SU-DHL-6 (cell line): ENCODE measurements around the gene RBBP9.
"Not testable (repeated sequence)": the region's sequence is repeated elsewhere in the genome, so short reads cannot be mapped to it uniquely, and the experiment has no call there.

Source experiments
- H2AFZ ChIP-seq: fragments of 200-600 bp; sonication (generic); 2 replicates; pipeline ENCODE4 v1.6.1; 2014; ENCODE audit warnings: low read depth, mild to moderate bottlenecking, moderate library complexity, mixed read lengths, antibody characterized with exemption, low read length; ENCODE audit not compliant: severe bottlenecking
- H3F3A ChIP-seq: fragments of 200-600 bp; shearing (Covaris generic); 2 replicates; pipeline ENCODE4 v1.6.0; 2016; ENCODE audit warnings: antibody characterized with exemption, mild to moderate bottlenecking; ENCODE audit not compliant: insufficient read depth
- H3K27ac ChIP-seq: fragments of 200-600 bp; sonication (generic); 2 replicates; pipeline ENCODE4 v1.5.1; 2016; ENCODE audit warnings: low read depth, mild to moderate bottlenecking, low read length, moderate library complexity, mixed read lengths
- H3K27me3 ChIP-seq: fragments of 200-600 bp; sonication (generic), shearing (Covaris generic); 2 replicates; pipeline ENCODE4 v1.6.0; 2014; ENCODE audit warnings: mild to moderate bottlenecking, low read length
- H3K36me3 ChIP-seq: fragments of 200-600 bp; sonication (generic); 2 replicates; pipeline ENCODE4 v1.6.1; 2014; ENCODE audit warnings: mild to moderate bottlenecking, low read length, mixed read lengths
- H3K4me2 ChIP-seq: fragments of 300-600, 200-600 bp; shearing (Covaris generic), sonication (generic); 2 replicates; pipeline ENCODE4 v1.6.0; 2014; ENCODE audit warnings: low read length, low read depth, mild to moderate bottlenecking; ENCODE audit not compliant: poor library complexity, severe bottlenecking
- H3K4me3 ChIP-seq: fragments of 200-600 bp; sonication (generic); 2 replicates; pipeline ENCODE4 v1.5.1; 2014; ENCODE audit warnings: antibody characterized with exemption, low read length, mild to moderate bottlenecking, mixed read lengths; ENCODE audit not compliant: insufficient read depth, poor library complexity, severe bottlenecking
- H3K79me2 ChIP-seq: fragments of 200-600 bp; sonication (generic); 2 replicates; pipeline ENCODE4 v1.6.1; 2014; ENCODE audit warnings: mild to moderate bottlenecking, low read length, moderate library complexity; ENCODE audit not compliant: insufficient read depth
- H3K9ac ChIP-seq: fragments of 200-600 bp; sonication (generic); 2 replicates; pipeline ENCODE4 v1.7.0; 2014; ENCODE audit warnings: mild to moderate bottlenecking, low read length
- H3K9me2 ChIP-seq: fragments of 200-600 bp; sonication (generic); replicated peaks from 2 replicates; pipeline ENCODE4 v1.6.1; 2014; ENCODE audit warnings: low read length; ENCODE audit not compliant: insufficient read depth
- H3K9me3 ChIP-seq: fragments of 200-600 bp; sonication (generic); 2 replicates; pipeline ENCODE4 v1.6.1; 2014; ENCODE audit warnings: low read length, mixed read lengths; ENCODE audit not compliant: insufficient read depth
- H4K20me1 ChIP-seq: fragments of 200-600 bp; sonication (generic); 2 replicates; pipeline ENCODE4 v1.6.1; 2014; ENCODE audit warnings: low read depth, mild to moderate bottlenecking, antibody characterized with exemption, low read length, moderate library complexity, mixed read lengths
- CTCF ChIP-seq: fragments of 200-600 bp; sonication (generic); IDR thresholded peaks from one replicate; pipeline ENCODE4 v1.5.1; 2017; ENCODE audit warnings: antibody characterized with exemption, mild to moderate bottlenecking, low read length, moderate library complexity; ENCODE audit not compliant: insufficient read depth, poor library complexity, severe bottlenecking
- EZH2phosphoT487 ChIP-seq: fragments of 200-600 bp; sonication (generic), shearing (Covaris generic); conservative IDR thresholded peaks from 2 replicates; pipeline ENCODE4 v1.6.1; 2018; ENCODE audit warnings: mild to moderate bottlenecking, antibody characterized with exemption, low read length, moderate library complexity, mixed read lengths

RBBP9 gene

DNA sequence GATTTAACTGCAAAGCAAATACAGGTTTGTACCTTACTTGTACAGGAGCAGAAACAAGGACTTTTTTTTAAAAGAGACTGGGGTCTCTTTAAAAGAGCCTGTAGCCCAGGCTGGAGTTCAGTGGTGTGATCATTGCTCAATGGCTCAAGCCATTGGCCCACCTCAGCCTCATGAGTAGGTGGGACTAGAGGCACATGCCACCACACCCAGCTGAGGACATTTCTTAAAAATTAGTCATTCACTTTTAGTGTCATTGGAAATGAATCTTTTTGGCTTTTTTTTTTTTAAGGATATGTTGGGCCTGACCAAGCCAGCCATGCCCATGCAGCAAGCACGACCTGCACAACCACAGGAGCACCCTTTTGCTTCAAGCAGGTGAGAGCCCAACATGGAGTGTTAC lies 27.6 kb upstream of the RBBP9 start:
- H4K20me1 ChIP-seq, result no peaks in the 10 kb centered on the region
- no peak overlapping the region for H3K4me2 ChIP-seq
- peaks cover 10% of the 10 kb centered on the region for H3K36me3 ChIP-seq
- H3F3A ChIP-seq, result no peaks in the 10 kb centered on the region
- H2AFZ ChIP-seq, result no peak overlapping the region
- no peaks in the 10 kb centered on the region for H3K27me3 ChIP-seq
- no peaks in the 10 kb centered on the region for H3K9me3 ChIP-seq
- no peak overlapping the region for H3K9ac ChIP-seq
- TF ChIP-seq CTCF (no peak), EZH2phosphoT487 (no peak)
- no peaks in the 10 kb centered on the region for H3K79me2 ChIP-seq
- H3K4me3 ChIP-seq, result no peak overlapping the region
- H3K9me2 ChIP-seq, result no peaks in the 10 kb centered on the region
- H3K27ac ChIP-seq, result no peak overlapping the region

DNA sequence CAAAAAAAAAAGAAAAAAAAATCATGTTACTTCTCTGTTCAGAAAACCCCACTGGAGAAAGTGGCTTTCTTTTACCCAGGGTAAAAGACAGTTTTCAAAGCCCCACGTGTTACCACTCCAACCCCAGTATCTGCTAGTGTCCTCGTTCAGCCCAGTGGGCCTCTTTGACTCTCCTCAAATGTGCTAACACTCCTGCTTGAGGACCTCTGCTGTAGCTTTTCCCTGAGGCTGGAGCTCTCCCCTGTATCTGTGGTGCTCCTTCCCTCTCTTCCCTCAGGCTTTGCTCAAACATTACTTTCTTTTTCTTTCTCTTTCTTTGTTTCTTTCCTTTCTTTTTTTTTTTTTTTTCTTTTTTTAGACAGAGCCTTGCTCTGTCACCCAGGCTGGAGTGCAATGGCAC lies 26.0 kb upstream of the RBBP9 start:
- no peaks in the 10 kb centered on the region for H3K9me3 ChIP-seq
- H3K27me3 ChIP-seq, result no peaks in the 10 kb centered on the region
- no peaks in the 10 kb centered on the region for H3K79me2 ChIP-seq
- TF ChIP-seq CTCF (no peak), EZH2phosphoT487 (no peak)
- no peaks in the 10 kb centered on the region for H3F3A ChIP-seq
- no peaks in the 10 kb centered on the region for H3K9me2 ChIP-seq
- no peak overlapping the region for H3K4me2 ChIP-seq
- no peak overlapping the region for H2AFZ ChIP-seq
- peaks cover 10% of the 10 kb centered on the region for H3K36me3 ChIP-seq
- H3K27ac ChIP-seq, result no peak overlapping the region
- H4K20me1 ChIP-seq, result no peaks in the 10 kb centered on the region
- H3K9ac ChIP-seq, result no peak overlapping the region
- H3K4me3 ChIP-seq, result no peak overlapping the region

GRCh38 chr20:18522066-18522465 lies 25.0 kb upstream of the RBBP9 start:
- H3K27ac ChIP-seq, H3K9me2 ChIP-seq, H4K20me1 ChIP-seq, H3K9me3 ChIP-seq, H3K4me2 ChIP-seq, H3K9ac ChIP-seq, H3F3A ChIP-seq, H3K79me2 ChIP-seq, H3K36me3 ChIP-seq, H2AFZ ChIP-seq, H3K4me3 ChIP-seq, H3K27me3 ChIP-seq: not testable (repeated sequence)

GRCh38 chr20:18515973-18516372 lies 18.9 kb upstream of the RBBP9 start:
- H3K9me2 ChIP-seq, result no peaks in the 10 kb centered on the region
- no peak overlapping the region for H3K9ac ChIP-seq
- H3K27me3 ChIP-seq, result no peaks in the 10 kb centered on the region
- no peak overlapping the region for H3K4me3 ChIP-seq
- H2AFZ ChIP-seq, result no peak overlapping the region
- peaks cover 33% of the 10 kb centered on the region; the same call in 1 of the 2 replicates for H3K36me3 ChIP-seq
- no peak overlapping the region for H3K27ac ChIP-seq
- no peaks in the 10 kb centered on the region for H3K9me3 ChIP-seq
- H3F3A ChIP-seq, result peaks cover 13% of the 10 kb centered on the region; the same call in 1 of the 2 replicates
- no peaks in the 10 kb centered on the region for H4K20me1 ChIP-seq
- no peak overlapping the region for H3K4me2 ChIP-seq
- H3K79me2 ChIP-seq, result peaks cover 6% of the 10 kb centered on the region; the same call in 1 of the 2 replicates
- TF ChIP-seq EZH2phosphoT487 (no peak), CTCF (no peak)
